Activated T-helper 17 cell treated with anti-CD3 and anti-CD28 coated beads, Interleukin-2, amount 50 U/mL, for 72 hours (primary cell): ENCODE results near the gene EPC2. TPM values are rescaled to one million over a fixed set of nuclear protein-coding genes. Genes with fewer than 3 reads are reported as not detected.
A peak's percentile ranks its signal among the peaks of the same experiment; 100 is the strongest.
"Not testable (repeated sequence)": the region's sequence is repeated elsewhere in the genome, so short reads cannot be mapped to it uniquely, and the experiment has no call there.

Experiments used
- ATAC-seq: fragments of 150-1000 bp; cut with Tn5 transposase; replicated peaks from 2 replicates; pipeline ENCODE4 v1.10.0; 2021; ENCODE audit warnings: mild to moderate bottlenecking, moderate library complexity
- H3K27ac Mint-ChIP-seq: one replicate; pipeline ENCODE4 v1.8.0; 2022; ENCODE audit warnings: mixed read lengths
- H3K27me3 Mint-ChIP-seq: one replicate; pipeline ENCODE4 v1.8.0; 2022; ENCODE audit warnings: mixed read lengths
- H3K36me3 Mint-ChIP-seq: one replicate; pipeline ENCODE4 v1.8.0; 2022; ENCODE audit warnings: low read depth, mild to moderate bottlenecking, mixed read lengths
- H3K4me1 Mint-ChIP-seq: one replicate; pipeline ENCODE4 v1.8.0; 2022; ENCODE audit warnings: mixed read lengths
- H3K4me3 Mint-ChIP-seq: one replicate; pipeline ENCODE4 v1.8.0; 2022; ENCODE audit warnings: mild to moderate bottlenecking, mixed read lengths
- H3K9me3 Mint-ChIP-seq: one replicate; pipeline ENCODE4 v1.8.0; 2022; ENCODE audit warnings: mixed read lengths
- total RNA-seq, 2 donors: library from RNA; stranded (reverse); gene quantifications; one replicate each; pipeline ENCODE4 v1.2.3, GENCODE V29; 2022

The EPC2 gene
- total RNA-seq, 2 donors from 2014 or later = 22.5 to 25.7 TPM

- H3K9me3 Mint-ChIP-seq = no peaks in the 10 kb centered on the region
- no peak overlapping the region for H3K4me3 Mint-ChIP-seq
- H3K4me1 Mint-ChIP-seq = peaks cover 31% of the 10 kb centered on the region
- H3K36me3 Mint-ChIP-seq = peaks cover 67% of the 10 kb centered on the region
- ATAC-seq = no peak
- H3K27ac Mint-ChIP-seq = no peak overlapping the region
- no peaks in the 10 kb centered on the region for H3K27me3 Mint-ChIP-seq
Measured at GRCh38 chr2:148751907-148752306, 107.4 kb downstream of the EPC2 start.

- no peak for ATAC-seq
- Mint-ChIP-seq H3K4me1 (peaks cover 21% of the 10 kb centered on the region), H3K9me3 (no peaks in the 10 kb centered on the region), H3K27ac (no peak overlapping the region), H3K4me3 (no peak overlapping the region), H3K36me3 (peaks cover 58% of the 10 kb centered on the region), H3K27me3 (no peaks in the 10 kb centered on the region)
Measured at GRCh38 chr2:148752977-148753376, 108.4 kb downstream of the EPC2 start.

- Mint-ChIP-seq H3K4me3 (no peak overlapping the region), H3K36me3 (peaks cover 53% of the 10 kb centered on the region), H3K9me3 (no peaks in the 10 kb centered on the region), H3K27me3 (no peaks in the 10 kb centered on the region), H3K4me1 (peaks cover 18% of the 10 kb centered on the region), H3K27ac (no peak overlapping the region)
- no peak for ATAC-seq
Measured at GRCh38 chr2:148754864-148755263, 110.3 kb downstream of the EPC2 start.

GRCh38 chr2:148756292-148756975 lies 111.9 kb downstream of the EPC2 start:
- H3K9me3 Mint-ChIP-seq = no peaks in the 10 kb centered on the region
- H3K4me1 Mint-ChIP-seq = peaks cover 10% of the 10 kb centered on the region
- no peaks in the 10 kb centered on the region for H3K27me3 Mint-ChIP-seq
- H3K4me3 Mint-ChIP-seq = no peak overlapping the region
- peak; percentile 99 for ATAC-seq
- H3K36me3 Mint-ChIP-seq = peaks cover 50% of the 10 kb centered on the region
- no peak overlapping the region for H3K27ac Mint-ChIP-seq

- H3K27ac Mint-ChIP-seq = no peak overlapping the region
- peaks cover 12% of the 10 kb centered on the region for H3K4me1 Mint-ChIP-seq
- H3K36me3 Mint-ChIP-seq = peaks cover 68% of the 10 kb centered on the region
- H3K4me3 Mint-ChIP-seq = no peak overlapping the region
- H3K9me3 Mint-ChIP-seq = no peaks in the 10 kb centered on the region
- H3K27me3 Mint-ChIP-seq = no peaks in the 10 kb centered on the region
- ATAC-seq = no peak
Measured at GRCh38 chr2:148764815-148765214, 120.3 kb downstream of the EPC2 start.

GRCh38 chr2:148770047-148770446 lies 125.5 kb downstream of the EPC2 start:
- Mint-ChIP-seq H3K9me3 (no peaks in the 10 kb centered on the region), H3K27me3 (no peaks in the 10 kb centered on the region), H3K4me3 (no peak overlapping the region), H3K36me3 (peaks cover 84% of the 10 kb centered on the region), H3K4me1 (peaks cover 3% of the 10 kb centered on the region), H3K27ac (no peak overlapping the region)
- no peak for ATAC-seq

GRCh38 chr2:148781544-148781943 lies 137.0 kb downstream of the EPC2 start:
- ATAC-seq = no peak
- Mint-ChIP-seq H3K4me3 (no peak overlapping the region), H3K27ac (peak overlapping the region; percentile 43), H3K36me3 (peaks cover 71% of the 10 kb centered on the region), H3K9me3 (no peaks in the 10 kb centered on the region), H3K4me1 (peaks cover 1% of the 10 kb centered on the region), H3K27me3 (no peaks in the 10 kb centered on the region)

GRCh38 chr2:148789059-148789458 lies 144.5 kb downstream of the EPC2 start:
- Mint-ChIP-seq H3K27ac (no peak overlapping the region), H3K4me1 (no peaks in the 10 kb centered on the region), H3K27me3 (no peaks in the 10 kb centered on the region), H3K36me3 (peaks cover 53% of the 10 kb centered on the region), H3K9me3 (no peaks in the 10 kb centered on the region), H3K4me3 (no peak overlapping the region)
- no peak for ATAC-seq

GRCh38 chr2:148790172-148790571 lies 145.6 kb downstream of the EPC2 start:
- ATAC-seq, H3K27me3 Mint-ChIP-seq, H3K9me3 Mint-ChIP-seq, H3K4me3 Mint-ChIP-seq, H3K4me1 Mint-ChIP-seq, H3K27ac Mint-ChIP-seq: not testable (repeated sequence)
- H3K36me3 Mint-ChIP-seq = peaks cover 41% of the 10 kb centered on the region

- Mint-ChIP-seq H3K9me3 (no peaks in the 10 kb centered on the region), H3K27me3 (no peaks in the 10 kb centered on the region), H3K36me3 (no peaks in the 10 kb centered on the region), H3K4me3 (no peak overlapping the region), H3K4me1 (no peaks in the 10 kb centered on the region), H3K27ac (no peak overlapping the region)
- no peak for ATAC-seq
Measured at GRCh38 chr2:148794558-148794957, 150.0 kb downstream of the EPC2 start.

- no peaks in the 10 kb centered on the region for H3K36me3 Mint-ChIP-seq
- no peak for ATAC-seq
- no peaks in the 10 kb centered on the region for H3K9me3 Mint-ChIP-seq
- no peak overlapping the region for H3K4me3 Mint-ChIP-seq
- H3K27ac Mint-ChIP-seq = no peak overlapping the region
- H3K27me3 Mint-ChIP-seq = no peaks in the 10 kb centered on the region
- H3K4me1 Mint-ChIP-seq = no peaks in the 10 kb centered on the region
Measured at GRCh38 chr2:148796735-148797512, 152.4 kb downstream of the EPC2 start.

GRCh38 chr2:148802448-148803220 lies 158.1 kb downstream of the EPC2 start:
- no peak overlapping the region for H3K4me3 Mint-ChIP-seq
- no peak for ATAC-seq
- H3K27me3 Mint-ChIP-seq = no peaks in the 10 kb centered on the region
- no peaks in the 10 kb centered on the region for H3K4me1 Mint-ChIP-seq
- H3K27ac Mint-ChIP-seq = no peak overlapping the region
- H3K36me3 Mint-ChIP-seq = no peaks in the 10 kb centered on the region
- peaks cover 4% of the 10 kb centered on the region for H3K9me3 Mint-ChIP-seq

GRCh38 chr2:148810081-148810480 lies 165.5 kb downstream of the EPC2 start:
- Mint-ChIP-seq H3K4me3 (no peak overlapping the region), H3K9me3 (peaks cover 4% of the 10 kb centered on the region), H3K4me1 (peaks cover 8% of the 10 kb centered on the region), H3K27me3 (peaks cover 6% of the 10 kb centered on the region), H3K27ac (no peak overlapping the region), H3K36me3 (no peaks in the 10 kb centered on the region)
- no peak for ATAC-seq

GRCh38 chr2:148812306-148812705 lies 167.8 kb downstream of the EPC2 start:
- no peaks in the 10 kb centered on the region for H3K9me3 Mint-ChIP-seq
- no peak overlapping the region for H3K27ac Mint-ChIP-seq
- no peak for ATAC-seq
- H3K27me3 Mint-ChIP-seq = peaks cover 12% of the 10 kb centered on the region
- peaks cover 13% of the 10 kb centered on the region for H3K4me1 Mint-ChIP-seq
- H3K36me3 Mint-ChIP-seq = no peaks in the 10 kb centered on the region
- no peak overlapping the region for H3K4me3 Mint-ChIP-seq
